Stomach (tissue), 4 donors: ENCODE measurements around the gene UBB.

Experiments
- EP300 ChIP-seq: sonication (generic); formaldehyde crosslinking; IDR thresholded peaks from one replicate; pipeline ENCODE4 v1.6.1; 2017; ENCODE audit warnings: antibody characterized with exemption
- POLR2AphosphoS5 ChIP-seq, 3 donors: sonication (generic); formaldehyde crosslinking; IDR thresholded peaks; one replicate each; pipeline ENCODE4 v1.6.1; 2016; ENCODE audit warnings: antibody characterized with exemption in 3 of 3

- TF ChIP-seq EP300 (no peak), POLR2AphosphoS5 (IDR thresholded peaks at IDR 0.05) (no peak)
Measured at GRCh38 chr17:16422416-16422815, 41.5 kb downstream of the UBB start.
